GM13976 (cell line): ENCODE data around the gene SAPCD2.
"Not testable (repeated sequence)": the region's sequence is repeated elsewhere in the genome, so short reads cannot be mapped to it uniquely, and the experiment has no call there.

Experiments
- DNase-seq: peaks from one replicate; pipeline ENCODE4 v3.0.0; 2012; ENCODE audit warnings: low spot score
- in situ Hi-C: fragments of 300-500 bp; cut with MboI; formaldehyde crosslinking; loops from one replicate; pipeline ENCODE4 v1.12.0; 2022; ENCODE audit warnings: low sequenced_read_pairs, mixed read lengths, inconsistent platforms; ENCODE audit not compliant: unreplicated experiment
- TF ChIP-seq, protein P1 (sequence below): IDR thresholded peaks from 2 replicates; pipeline ENCODE4 v1.5.1; 2012; ENCODE audit warnings: borderline replicate concordance, mild to moderate bottlenecking; ENCODE audit not compliant: insufficient read depth; ENCODE audit errors: extremely low read depth, missing control alignments, control extremely low read depth

The SAPCD2 gene

DNA sequence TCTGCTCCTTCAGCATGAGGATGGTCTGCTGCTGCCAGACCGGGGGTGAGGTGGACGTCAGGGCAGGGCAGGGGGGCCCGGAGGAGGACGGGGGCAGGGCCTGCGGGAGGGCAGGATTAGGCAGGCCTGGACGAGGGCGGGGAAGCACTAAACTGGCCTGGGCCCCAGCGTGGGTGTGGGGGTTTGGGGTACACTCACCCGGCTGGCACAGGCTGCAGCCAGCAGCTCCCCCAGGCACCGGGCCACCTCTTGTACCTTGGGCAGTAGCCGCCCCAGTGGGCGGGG lies 5.5 kb downstream of the SAPCD2 start:
- no peak for DNase-seq
- TF ChIP-seq, protein P1, sequence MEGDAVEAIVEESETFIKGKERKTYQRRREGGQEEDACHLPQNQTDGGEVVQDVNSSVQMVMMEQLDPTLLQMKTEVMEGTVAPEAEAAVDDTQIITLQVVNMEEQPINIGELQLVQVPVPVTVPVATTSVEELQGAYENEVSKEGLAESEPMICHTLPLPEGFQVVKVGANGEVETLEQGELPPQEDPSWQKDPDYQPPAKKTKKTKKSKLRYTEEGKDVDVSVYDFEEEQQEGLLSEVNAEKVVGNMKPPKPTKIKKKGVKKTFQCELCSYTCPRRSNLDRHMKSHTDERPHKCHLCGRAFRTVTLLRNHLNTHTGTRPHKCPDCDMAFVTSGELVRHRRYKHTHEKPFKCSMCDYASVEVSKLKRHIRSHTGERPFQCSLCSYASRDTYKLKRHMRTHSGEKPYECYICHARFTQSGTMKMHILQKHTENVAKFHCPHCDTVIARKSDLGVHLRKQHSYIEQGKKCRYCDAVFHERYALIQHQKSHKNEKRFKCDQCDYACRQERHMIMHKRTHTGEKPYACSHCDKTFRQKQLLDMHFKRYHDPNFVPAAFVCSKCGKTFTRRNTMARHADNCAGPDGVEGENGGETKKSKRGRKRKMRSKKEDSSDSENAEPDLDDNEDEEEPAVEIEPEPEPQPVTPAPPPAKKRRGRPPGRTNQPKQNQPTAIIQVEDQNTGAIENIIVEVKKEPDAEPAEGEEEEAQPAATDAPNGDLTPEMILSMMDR, result no peak
- in situ Hi-C loops, result no loop called here

DNA sequence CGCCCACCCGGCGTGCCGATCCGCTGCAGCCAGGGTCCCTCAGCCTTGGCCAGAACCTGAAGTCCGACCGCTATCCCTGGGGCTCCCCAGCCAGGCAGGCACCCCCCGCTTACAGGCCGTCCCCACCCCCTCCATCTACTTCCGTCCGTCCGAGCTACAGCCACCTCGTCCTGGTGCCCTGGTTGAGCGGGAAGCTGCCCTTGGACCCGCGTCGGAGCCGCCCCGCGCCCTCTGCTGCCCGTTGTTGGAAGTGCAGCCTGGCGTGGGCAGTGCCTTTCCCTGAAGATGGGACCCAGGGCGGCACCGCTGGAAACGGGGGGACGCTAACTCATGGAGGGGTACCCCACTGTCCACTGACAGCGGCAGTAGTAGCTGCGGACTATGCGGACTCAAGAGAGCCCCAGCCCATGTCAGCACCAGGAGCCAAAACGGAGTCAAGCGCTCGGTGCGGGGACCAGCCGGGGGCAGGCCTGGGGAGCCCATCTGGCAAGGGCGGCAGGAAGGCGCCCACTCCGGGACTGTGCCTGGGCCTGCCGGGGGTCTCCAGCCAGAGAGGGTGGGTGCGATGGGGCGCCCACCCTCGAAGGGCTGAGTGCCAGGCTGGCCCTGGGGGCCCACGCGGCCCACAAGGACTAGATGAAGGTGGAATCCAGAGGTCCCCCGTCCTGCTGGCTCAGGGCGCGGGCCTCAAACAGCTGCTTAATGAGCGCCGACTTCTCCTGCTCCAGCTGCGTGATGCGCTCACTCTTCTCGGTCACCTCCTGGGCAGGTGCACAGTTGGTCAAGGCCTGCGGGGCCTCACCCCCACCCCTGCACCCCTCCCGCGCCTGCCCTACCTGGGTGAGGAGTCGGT lies 6.1 kb downstream of the SAPCD2 start:
- in situ Hi-C loops, result no loop called here
- TF ChIP-seq, protein P1, result peak; percentile 95
- peak; percentile 74 for DNase-seq

DNA sequence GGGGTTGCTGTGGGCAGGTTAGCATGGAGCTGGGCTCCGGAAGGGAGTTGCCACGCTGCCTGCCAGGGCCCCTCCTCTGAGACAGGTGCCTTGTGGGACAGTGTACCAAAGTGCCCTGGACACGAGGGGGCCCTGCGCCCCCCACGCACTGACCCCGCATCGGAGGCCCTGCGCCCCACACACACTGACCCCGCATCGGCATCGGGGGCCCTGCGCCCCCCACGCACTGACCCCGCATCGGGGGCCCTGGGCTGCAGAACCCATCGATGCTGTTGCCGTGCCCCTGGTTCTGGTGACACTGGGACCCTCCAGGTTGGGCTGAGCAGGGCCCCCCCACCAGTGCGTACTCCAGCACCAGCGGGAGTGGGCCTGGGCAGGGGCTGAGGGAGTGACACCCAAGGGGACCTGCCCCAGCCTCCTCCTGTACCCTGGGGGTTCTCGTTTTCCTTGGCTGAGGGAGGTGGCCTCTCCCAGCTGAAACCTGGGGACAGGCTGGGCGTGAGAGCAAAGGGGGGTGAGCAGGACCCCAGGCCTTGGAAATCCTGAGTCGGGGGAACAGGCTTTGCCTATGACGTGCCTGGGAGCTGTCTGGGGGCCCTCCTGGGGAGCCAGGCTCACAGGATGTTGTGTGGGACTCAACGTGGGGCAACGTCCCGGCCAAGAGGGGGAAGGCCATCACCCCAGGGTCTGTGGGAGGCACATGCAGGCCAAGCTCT lies 6.9 kb downstream of the SAPCD2 start:
- TF ChIP-seq, protein P1, result no peak
- in situ Hi-C loops, result no loop called here

DNA sequence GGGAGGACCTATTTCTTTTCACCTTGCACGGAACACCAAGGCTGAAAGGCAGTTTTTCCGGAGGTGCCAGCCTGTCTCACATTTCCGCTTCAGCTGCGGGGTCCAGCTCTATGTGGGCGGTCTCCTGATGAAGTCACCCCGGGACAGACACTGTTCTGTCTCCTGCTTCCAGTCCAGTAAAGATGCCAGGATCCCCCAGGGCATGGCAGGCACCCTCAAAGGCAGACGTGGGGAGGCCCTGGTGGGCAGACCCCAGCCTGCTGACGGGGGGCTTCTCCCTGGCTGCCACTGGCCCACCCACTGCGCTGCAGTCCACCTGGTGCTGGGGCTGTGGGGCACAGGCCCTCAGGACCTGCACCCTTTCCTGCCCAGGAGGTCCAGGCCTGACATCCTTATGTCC lies 7.6 kb downstream of the SAPCD2 start:
- DNase-seq, in situ Hi-C loops: not testable (repeated sequence)

More for the DNA sequence above, 6.9 kb downstream of the SAPCD2 start:
- no peak for DNase-seq

DNA sequence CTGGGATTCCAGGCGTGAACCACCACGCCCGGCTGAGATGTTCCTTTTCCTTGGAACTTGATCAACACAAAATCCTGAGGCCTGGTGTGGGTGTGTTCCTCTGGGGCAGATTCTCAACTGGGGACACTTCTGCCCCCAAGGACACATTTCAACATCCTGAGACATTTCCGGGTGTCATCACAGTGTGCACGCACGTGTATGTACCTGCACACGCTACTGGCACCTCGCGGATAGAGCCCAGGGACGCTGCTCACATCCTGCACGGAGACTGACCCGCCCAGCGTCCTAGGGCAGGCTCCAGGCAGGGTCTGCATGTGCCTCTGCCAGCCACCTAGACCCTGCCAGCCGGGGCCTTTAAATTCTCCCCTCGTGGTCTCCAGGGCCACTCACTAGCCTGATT lies 8.0 kb downstream of the SAPCD2 start:
- in situ Hi-C loops, result no loop called here
- TF ChIP-seq, protein P1, result no peak
- no peak for DNase-seq

DNA sequence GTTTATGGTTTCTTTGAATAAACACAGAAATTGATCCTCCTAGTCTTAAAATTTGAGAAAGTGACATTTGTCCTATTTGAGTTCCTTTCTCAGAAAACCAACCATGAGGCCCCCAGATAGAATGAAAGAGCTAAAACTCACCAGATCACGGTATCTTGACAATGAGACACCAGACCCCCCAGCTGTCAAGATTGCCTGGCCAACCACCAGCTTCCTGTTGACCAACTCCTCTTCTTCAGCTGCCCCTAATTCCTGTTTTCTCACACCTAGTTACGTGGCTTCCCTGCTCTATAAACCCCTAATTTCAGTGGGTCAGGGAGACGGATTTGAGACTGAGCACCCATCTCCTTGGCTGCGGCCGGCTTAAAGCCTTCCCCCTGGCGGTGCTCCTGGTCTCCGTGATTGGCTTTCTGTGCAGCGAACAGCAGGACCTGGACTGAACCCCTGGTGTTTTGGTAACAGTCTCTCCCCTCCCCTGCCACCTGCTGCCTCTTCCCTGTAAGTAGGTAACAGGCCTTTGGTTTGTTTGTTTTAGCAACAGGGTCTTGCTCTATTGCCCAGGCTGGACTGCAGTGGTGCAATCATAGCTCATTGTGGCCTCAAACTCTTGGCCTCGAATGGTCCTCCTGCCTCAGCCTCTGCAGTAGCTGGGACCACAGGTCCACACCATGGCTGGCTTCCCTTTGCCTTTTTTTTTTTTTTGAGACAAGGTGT lies 11.7 kb downstream of the SAPCD2 start:
- TF ChIP-seq, protein P1, result no peak
- in situ Hi-C loops, result no loop called here

More for the DNA sequence above, 11.7 kb downstream of the SAPCD2 start:
- DNase-seq, result no peak
